Uterus (tissue), 4 donors: ENCODE measurements around the gene HBP1. TPM values are rescaled to one million over a fixed set of nuclear protein-coding genes. Genes with fewer than 3 reads are reported as not detected.
A peak's percentile ranks its signal among the peaks of the same experiment; 100 is the strongest.

ENCODE experiments used
- DNase-seq, 2 donors: peaks; one replicate each; pipeline ENCODE4 v3.0.0-alpha.2; 2019 to 2020
- H3K27ac ChIP-seq, 2 donors: fragments of 200-600 bp; sonication (generic); 1 replicate in 1 of 2; 2 replicates in 1 of 2; pipeline ENCODE4 v1.5.1; 2016 to 2018
- H3K27me3 ChIP-seq, 2 donors: fragments of 200-600 bp; sonication (generic); one replicate each; pipeline ENCODE4 v1.5.1; 2018 to 2019; ENCODE audit warnings: control low read depth in 1 of 2
- H3K36me3 ChIP-seq, 2 donors: fragments of 200-600 bp; sonication (generic); one replicate each; pipeline ENCODE4 v1.5.1; 2019; ENCODE audit warnings: control low read depth in 1 of 2
- H3K4me1 ChIP-seq, 2 donors: fragments of 200-600 bp; sonication (generic); one replicate each; pipeline ENCODE4 v1.5.1; 2018 to 2019; ENCODE audit warnings: control low read depth in 1 of 2
- H3K4me3 ChIP-seq, 2 donors: fragments of 200-600 bp; sonication (generic); 1 replicate in 1 of 2; 2 replicates in 1 of 2; pipeline ENCODE4 v1.5.1; 2018 to 2019; ENCODE audit warnings: mild to moderate bottlenecking in 1 of 2
- H3K9me3 ChIP-seq, 2 donors: fragments of 200-600 bp; sonication (generic); one replicate each; pipeline ENCODE4 v1.5.1; 2019; ENCODE audit warnings: control low read depth in 1 of 2
- POLR2A ChIP-seq, 2 donors: fragments of 450-650 bp; IDR thresholded peaks; one replicate each; pipeline ENCODE4 v1.6.1; 2016; ENCODE audit warnings: antibody characterized with exemption in 2 of 2, mild to moderate bottlenecking in 1 of 2, moderate library complexity in 1 of 2
- intact Hi-C: fragments of 100-400 bp; cut with DNase I; formaldehyde crosslinking; loops from one replicate; pipeline ENCODE4 v1.15.1; 2023; ENCODE audit warnings: low total_unique reads
- total RNA-seq, 4 donors: library from RNA; depleted of rRNA in 3 of 4; stranded (reverse); fragments of >200 nt in 3 of 4; gene quantifications; one replicate each; pipeline versions ENCODE4 v1.1.0 to v1.2.4, GENCODE V29; 2014 to 2023
- TF ChIP-seq, protein P1 (sequence below), 4 experiments: fragments of 200-600 bp in 2 of 4; fragments of 450-650 bp in 2 of 4; sonication (generic) in 2 of 4; IDR thresholded peaks; one replicate each; pipeline ENCODE4 v1.5.1; 2016 to 2019; ENCODE audit warnings: antibody characterized with exemption in 4 of 4, mild to moderate bottlenecking in 2 of 4, moderate library complexity in 1 of 4
- donor health status: DM: yes; HTN: yes; CAD: no.

Gene HBP1
- total RNA-seq, 4 donors from 2014 or later = 48.3 to 169 (median 130) TPM

DNA sequence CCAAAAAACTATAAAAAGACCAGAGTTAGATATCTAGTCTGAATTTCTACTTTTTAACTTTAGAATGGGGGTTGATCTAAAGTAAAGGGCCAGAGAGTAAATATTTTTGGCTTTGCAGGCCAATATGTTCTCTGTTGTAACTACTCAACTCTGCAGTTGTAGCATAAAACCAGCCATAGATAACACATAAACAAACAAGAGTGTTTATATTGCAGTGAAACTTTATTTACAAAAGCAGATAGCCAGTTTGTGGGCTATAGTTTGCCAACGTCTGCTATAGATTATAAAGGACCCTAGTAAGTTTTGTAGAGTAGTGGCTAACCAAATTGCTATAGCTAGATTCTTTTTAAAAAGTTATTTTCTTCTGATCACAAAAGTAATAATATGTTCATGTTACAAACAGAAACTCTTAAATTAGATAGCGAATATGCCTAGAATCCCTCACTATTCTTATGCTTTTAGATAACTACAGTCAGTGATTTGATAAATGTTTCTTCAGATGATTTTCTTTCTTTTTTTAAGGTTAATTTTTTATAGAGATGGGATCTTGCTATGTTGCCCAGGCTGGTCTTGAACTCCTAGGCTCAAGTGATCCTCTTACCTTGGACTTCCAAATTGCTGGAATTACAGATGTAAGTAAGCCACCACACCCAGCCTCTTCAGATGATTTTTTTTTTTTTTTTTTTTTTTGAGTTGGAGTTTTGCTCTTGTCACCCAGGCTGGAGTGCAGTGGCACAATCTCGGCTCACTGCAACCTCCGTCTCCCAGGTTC lies 23.6 kb upstream of the HBP1 start:
- Histone ChIP-seq H3K9me3 (no peaks in the 10 kb centered on the region), H3K4me3 (no peak overlapping the region), H3K36me3 (no peaks in the 10 kb centered on the region), H3K27ac (no peak overlapping the region), H3K4me1 (no peaks in the 10 kb centered on the region), H3K27me3 (no peaks in the 10 kb centered on the region)
- intact Hi-C loops = no loop called here
- no peak for DNase-seq
- TF ChIP-seq, protein P1, sequence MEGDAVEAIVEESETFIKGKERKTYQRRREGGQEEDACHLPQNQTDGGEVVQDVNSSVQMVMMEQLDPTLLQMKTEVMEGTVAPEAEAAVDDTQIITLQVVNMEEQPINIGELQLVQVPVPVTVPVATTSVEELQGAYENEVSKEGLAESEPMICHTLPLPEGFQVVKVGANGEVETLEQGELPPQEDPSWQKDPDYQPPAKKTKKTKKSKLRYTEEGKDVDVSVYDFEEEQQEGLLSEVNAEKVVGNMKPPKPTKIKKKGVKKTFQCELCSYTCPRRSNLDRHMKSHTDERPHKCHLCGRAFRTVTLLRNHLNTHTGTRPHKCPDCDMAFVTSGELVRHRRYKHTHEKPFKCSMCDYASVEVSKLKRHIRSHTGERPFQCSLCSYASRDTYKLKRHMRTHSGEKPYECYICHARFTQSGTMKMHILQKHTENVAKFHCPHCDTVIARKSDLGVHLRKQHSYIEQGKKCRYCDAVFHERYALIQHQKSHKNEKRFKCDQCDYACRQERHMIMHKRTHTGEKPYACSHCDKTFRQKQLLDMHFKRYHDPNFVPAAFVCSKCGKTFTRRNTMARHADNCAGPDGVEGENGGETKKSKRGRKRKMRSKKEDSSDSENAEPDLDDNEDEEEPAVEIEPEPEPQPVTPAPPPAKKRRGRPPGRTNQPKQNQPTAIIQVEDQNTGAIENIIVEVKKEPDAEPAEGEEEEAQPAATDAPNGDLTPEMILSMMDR (IDR thresholded peaks at IDR 0.05) = no peak
- TF ChIP-seq POLR2A (IDR thresholded peaks at IDR 0.05) = no peak

DNA sequence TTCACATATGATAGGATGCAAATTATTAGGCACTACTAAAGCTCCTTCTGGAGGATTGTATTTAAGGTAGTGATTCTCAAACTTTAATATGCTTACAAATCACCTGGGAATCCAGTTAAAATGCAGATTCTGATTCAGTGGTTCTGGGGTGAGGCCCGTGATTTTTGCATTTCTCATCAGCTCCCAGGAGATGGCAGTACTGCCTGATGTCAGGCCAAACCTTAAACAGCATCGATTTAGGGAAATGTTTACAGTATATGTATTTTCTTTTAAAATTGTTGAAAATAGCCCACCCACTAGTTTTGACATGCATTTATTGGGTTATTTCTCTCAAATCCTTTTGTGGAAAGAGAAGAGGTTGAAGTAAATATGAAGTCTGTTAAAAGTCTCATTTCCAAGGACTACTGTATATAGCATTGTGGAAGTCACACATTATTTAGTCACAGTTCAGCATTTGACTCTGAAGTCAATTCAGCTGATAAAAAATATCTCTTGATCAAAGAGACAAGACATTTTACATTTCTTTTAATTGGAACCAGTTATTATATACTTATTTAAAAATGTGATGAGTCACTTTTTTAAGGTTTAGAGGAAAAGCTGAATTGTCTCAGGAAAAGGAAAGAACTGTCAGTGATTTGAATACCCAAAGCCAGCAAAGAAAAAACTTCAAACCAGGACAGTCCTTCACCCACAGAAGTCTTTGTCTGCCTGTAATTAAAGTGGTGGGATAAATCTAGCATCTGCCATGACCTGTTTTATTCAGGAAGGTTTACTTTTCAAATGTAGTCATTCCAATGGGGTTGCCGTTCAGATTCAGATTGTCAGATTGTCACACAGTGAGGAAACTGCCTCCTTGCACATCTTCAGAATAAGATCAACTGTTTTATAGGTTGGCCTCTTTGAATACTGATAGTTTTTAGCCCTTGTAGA lies 21.1 kb upstream of the HBP1 start:
- no peak for DNase-seq
- no peaks in the 10 kb centered on the region for H3K4me1 ChIP-seq
- H3K9me3 ChIP-seq = no peaks in the 10 kb centered on the region
- H3K36me3 ChIP-seq = no peaks in the 10 kb centered on the region
- H3K27ac ChIP-seq = no peak overlapping the region
- H3K27me3 ChIP-seq = no peaks in the 10 kb centered on the region
- TF ChIP-seq, protein P1 (IDR thresholded peaks at IDR 0.05) = peak; percentile 49 to 71 (median 61)
- no peak for TF ChIP-seq POLR2A (IDR thresholded peaks at IDR 0.05)
- intact Hi-C loops = no loop called here
- H3K4me3 ChIP-seq = no peak overlapping the region

GRCh38 chr7:107148721-107149120 lies 20.1 kb upstream of the HBP1 start:
- H3K27ac ChIP-seq = no peak overlapping the region
- no peak overlapping the region for H3K4me3 ChIP-seq
- DNase-seq = no peak
- H3K4me1 ChIP-seq = no peaks in the 10 kb centered on the region
- H3K36me3 ChIP-seq = no peaks in the 10 kb centered on the region
- intact Hi-C loops = no loop called here
- TF ChIP-seq, protein P1 (IDR thresholded peaks at IDR 0.05) = no peak
- no peak for TF ChIP-seq POLR2A (IDR thresholded peaks at IDR 0.05)
- no peaks in the 10 kb centered on the region for H3K27me3 ChIP-seq
- no peaks in the 10 kb centered on the region for H3K9me3 ChIP-seq

DNA sequence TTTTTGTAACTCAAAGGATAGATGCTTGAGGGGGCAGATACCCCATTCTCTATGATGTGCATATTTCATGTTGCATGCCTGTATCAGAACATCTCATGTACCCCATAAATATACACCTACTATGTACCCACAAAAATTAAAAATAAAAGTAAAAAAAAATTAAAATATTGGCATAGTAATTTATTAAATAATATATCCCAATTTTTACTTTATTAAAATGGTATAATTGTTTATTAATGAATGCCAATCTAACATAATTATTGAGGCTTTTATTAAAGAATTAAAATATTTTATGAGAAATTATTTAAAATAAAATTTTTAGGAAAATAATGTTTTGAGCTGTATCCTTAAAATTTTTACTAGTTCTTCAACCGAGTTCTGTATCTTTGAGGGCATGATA lies 18.9 kb upstream of the HBP1 start:
- H3K4me3 ChIP-seq = no peak overlapping the region
- H3K27ac ChIP-seq = no peak overlapping the region
- no peaks in the 10 kb centered on the region for H3K27me3 ChIP-seq
- no peak for DNase-seq
- TF ChIP-seq, protein P1 (IDR thresholded peaks at IDR 0.05) = no peak
- TF ChIP-seq POLR2A (IDR thresholded peaks at IDR 0.05) = no peak
- intact Hi-C loops = no loop called here
- no peaks in the 10 kb centered on the region for H3K4me1 ChIP-seq
- no peaks in the 10 kb centered on the region for H3K36me3 ChIP-seq
- no peaks in the 10 kb centered on the region for H3K9me3 ChIP-seq
